Activated B cell treated with CpG ODN at 0.5 μM for 24 hours (primary cell): ENCODE measurements around the gene CSPG5. TPM values are rescaled to one million over a fixed set of nuclear protein-coding genes. Genes with fewer than 3 reads are reported as not detected.
A peak's percentile ranks its signal among the peaks of the same experiment; 100 is the strongest.

Experiments
- ATAC-seq: fragments of 200-7000 bp; cut with Tn5 transposase; one replicate; pipeline ENCODE4 v1.10.0; 2021; ENCODE audit warnings: low read depth, mild to moderate bottlenecking, moderate library complexity
- CTCF ChIA-PET: fragments of 350-600 bp; sonication (Branson Sonifier 250); formaldehyde crosslinking; loops from one replicate; lab custom pipeline; 2021; ENCODE audit warnings: antibody characterized with exemption; lab: Charles Lee
- POLR2A ChIA-PET: fragments of 350-600 bp; sonication (Branson Sonifier 250); formaldehyde crosslinking; loops from one replicate; lab custom pipeline; 2021; ENCODE audit warnings: antibody characterized with exemption; lab: Charles Lee
- DNase-seq: peaks from one replicate; pipeline ENCODE4 v3.0.0; 2022
- H3K27ac Mint-ChIP-seq: one replicate; pipeline ENCODE4 v1.8.0; 2020; ENCODE audit warnings: mixed read lengths
- H3K27me3 Mint-ChIP-seq: one replicate; pipeline ENCODE4 v1.8.0; 2021; ENCODE audit warnings: mixed read lengths
- H3K36me3 Mint-ChIP-seq: one replicate; pipeline ENCODE4 v1.8.0; 2021; ENCODE audit warnings: low read depth, mixed read lengths
- H3K4me1 Mint-ChIP-seq: one replicate; pipeline ENCODE4 v1.8.0; 2021; ENCODE audit warnings: mixed read lengths
- H3K4me3 Mint-ChIP-seq: one replicate; pipeline ENCODE4 v1.8.0; 2020; ENCODE audit warnings: mild to moderate bottlenecking, mixed read lengths
- H3K9me3 Mint-ChIP-seq: one replicate; pipeline ENCODE4 v1.8.0; 2020; ENCODE audit warnings: mixed read lengths
- CTCF ChIP-seq: fragments of 200-600 bp; IDR thresholded peaks from one replicate; pipeline ENCODE4 v1.8.0; 2022; ENCODE audit warnings: antibody characterized with exemption, mild to moderate bottlenecking
- intact Hi-C: fragments of 100-400 bp; cut with micrococcal nuclease; formaldehyde crosslinking; loops from one replicate; pipeline ENCODE4 v1.15.1; 2024
- total RNA-seq: library from RNA; stranded (reverse); gene quantifications from 2 replicates; pipeline ENCODE4 v1.2.3, GENCODE V29; 2022

The CSPG5 gene
- total RNA-seq, 1 donor from 2014 or later = 0.09 TPM

GRCh38 chr3:47581422-47581821 lies 2.8 kb upstream of the CSPG5 start:
- H3K9me3 Mint-ChIP-seq = no peaks in the 10 kb centered on the region
- H3K4me3 Mint-ChIP-seq = no peak overlapping the region
- DNase-seq (no peak), ATAC-seq (no peak)
- H3K36me3 Mint-ChIP-seq = peaks cover 10% of the 10 kb centered on the region
- no peak overlapping the region for H3K27ac Mint-ChIP-seq
- intact Hi-C loops = no loop called here
- no peak for TF ChIP-seq CTCF
- ChIA-PET CTCF (no interaction called here), POLR2A (no interaction called here)
- peaks cover 11% of the 10 kb centered on the region for H3K27me3 Mint-ChIP-seq
- peaks cover 2% of the 10 kb centered on the region for H3K4me1 Mint-ChIP-seq

- no peak for DNase-seq
- H3K27me3 Mint-ChIP-seq = peaks cover 12% of the 10 kb centered on the region
- TF ChIP-seq CTCF = no peak
- CTCF ChIA-PET = no interaction called here
- intact Hi-C loops = no loop called here
- no peak for ATAC-seq
- no peak overlapping the region for H3K4me3 Mint-ChIP-seq
- H3K36me3 Mint-ChIP-seq = peaks cover 5% of the 10 kb centered on the region
- POLR2A ChIA-PET = interaction anchor here (0.6 kb wide), 1 partner anchor 918 kb away, joined by 5 read pairs; no protein-coding TSS in a partner anchor
- H3K9me3 Mint-ChIP-seq = no peaks in the 10 kb centered on the region
- H3K4me1 Mint-ChIP-seq = peaks cover 2% of the 10 kb centered on the region
- no peak overlapping the region for H3K27ac Mint-ChIP-seq
These were observed 1.8 kb upstream of the CSPG5 start for GRCh38 chr3:47580481-47580880.

GRCh38 chr3:47579875-47580274 lies 1.2 kb upstream of the CSPG5 start:
- no peaks in the 10 kb centered on the region for H3K36me3 Mint-ChIP-seq

GRCh38 chr3:47578119-47578632 lies 489 bp downstream of the CSPG5 start:
- no peak overlapping the region for H3K27ac Mint-ChIP-seq
- TF ChIP-seq CTCF = no peak
- H3K36me3 Mint-ChIP-seq = no peaks in the 10 kb centered on the region
- ATAC-seq (peak; percentile 83), DNase-seq (peak; percentile 51)
- H3K4me1 Mint-ChIP-seq = peaks cover 2% of the 10 kb centered on the region
- CTCF ChIA-PET = no interaction called here
- intact Hi-C loops = no loop called here
- no peaks in the 10 kb centered on the region for H3K9me3 Mint-ChIP-seq
- POLR2A ChIA-PET = interaction anchor here (0.6 to 0.8 kb wide), 2 partner anchors 102 to 1237 kb away, joined by 3 to 4 read pairs; partner anchors contain the start of gene SCAP
- H3K4me3 Mint-ChIP-seq = peak overlapping the region; percentile 73
- H3K27me3 Mint-ChIP-seq = peaks cover 24% of the 10 kb centered on the region

More at GRCh38 chr3:47579875-47580274, 1.2 kb upstream of the CSPG5 start:
- intact Hi-C loops = no loop called here
- TF ChIP-seq CTCF = no peak
- no peak overlapping the region for H3K27ac Mint-ChIP-seq
- DNase-seq (no peak), ATAC-seq (no peak)
- H3K4me1 Mint-ChIP-seq = peaks cover 2% of the 10 kb centered on the region
- ChIA-PET POLR2A (no interaction called here), CTCF (no interaction called here)
- H3K27me3 Mint-ChIP-seq = peaks cover 15% of the 10 kb centered on the region
- H3K4me3 Mint-ChIP-seq = peak overlapping the region; percentile 63
- H3K9me3 Mint-ChIP-seq = no peaks in the 10 kb centered on the region

- Mint-ChIP-seq H3K27me3 (peaks cover 26% of the 10 kb centered on the region), H3K4me3 (peak overlapping the region; percentile 73), H3K27ac (no peak overlapping the region), H3K4me1 (peaks cover 2% of the 10 kb centered on the region), H3K9me3 (no peaks in the 10 kb centered on the region), H3K36me3 (no peaks in the 10 kb centered on the region)
- intact Hi-C loops = no loop called here
- peak; percentile 26 for ATAC-seq
- POLR2A ChIA-PET = interaction anchor here (0.6 to 0.8 kb wide), 2 partner anchors 14 to 102 kb away, joined by 3 read pairs; partner anchors contain the start of gene SCAP
- no peak for DNase-seq
- TF ChIP-seq CTCF = no peak
- CTCF ChIA-PET = no interaction called here
These were observed 1.0 kb downstream of the CSPG5 start for GRCh38 chr3:47577583-47578118.
